Esophagus squamous epithelium (tissue), 5 donors: ENCODE measurements around the gene LCK. TPM values are rescaled to one million over a fixed set of nuclear protein-coding genes. Genes with fewer than 3 reads are reported as not detected.
A peak's percentile ranks its signal among the peaks of the same experiment; 100 is the strongest.

Experiments
- DNase-seq: peaks from one replicate; lab custom pipeline; 2025; lab: John Stamatoyannopoulos, UW
- H3K27ac ChIP-seq, 4 donors: fragments of 200-600 bp; sonication (generic); one replicate each; pipeline ENCODE4 v1.5.1; 2016 to 2019; ENCODE audit warnings: mild to moderate bottlenecking in 1 of 4
- H3K27me3 ChIP-seq, 4 donors: fragments of 200-600 bp; sonication (generic); 1 replicate in 3 of 4; 2 replicates in 1 of 4; pipeline versions ENCODE4 v1.5.1 to v1.6.0; 2017 to 2021; ENCODE audit warnings: antibody characterized with exemption in 1 of 4
- H3K36me3 ChIP-seq, 3 donors: fragments of 200-600 bp; sonication (generic); one replicate each; pipeline ENCODE4 v1.5.1; 2016 to 2019
- H3K4me1 ChIP-seq, 3 donors: fragments of 200-600 bp; sonication (generic); one replicate each; pipeline ENCODE4 v1.5.1; 2017 to 2019
- H3K4me3 ChIP-seq, 4 donors: fragments of 200-600 bp; sonication (generic); 1 replicate in 3 of 4; 2 replicates in 1 of 4; pipeline ENCODE4 v1.5.1; 2016 to 2019; ENCODE audit warnings: mild to moderate bottlenecking in 2 of 4, moderate library complexity in 1 of 4
- H3K9me3 ChIP-seq, 3 donors: fragments of 200-600 bp; sonication (generic); one replicate each; pipeline ENCODE4 v1.5.1; 2016 to 2019
- CTCF ChIP-seq, 6 experiments: fragments of 450-650 bp in 4 of 6; fragments of 200-600 bp in 2 of 6; sonication (generic) in 2 of 6; IDR thresholded peaks; one replicate each; pipeline ENCODE4 v1.5.1; 2016 to 2019; ENCODE audit warnings: antibody characterized with exemption in 6 of 6, mild to moderate bottlenecking in 4 of 6, moderate library complexity in 4 of 6
- POLR2A ChIP-seq, 4 donors: fragments of 450-650 bp; IDR thresholded peaks; one replicate each; pipeline ENCODE4 v1.6.1; 2017; ENCODE audit warnings: antibody characterized with exemption in 4 of 4, mild to moderate bottlenecking in 4 of 4, moderate library complexity in 3 of 4
- WGBS, 2 donors: methylation state at CpG; one replicate each; pipeline ENCODE4 v1.1.5; 2018; 5-methylcytosine and 5-hydroxymethylcytosine counted together
- intact Hi-C: fragments of 100-400 bp; cut with DNase I; formaldehyde crosslinking; loops from one replicate; pipeline ENCODE4 v1.15.0; 2022
- total RNA-seq, 4 donors: library from RNA; depleted of rRNA; stranded (reverse); fragments of >200 nt; gene quantifications; one replicate each; pipeline ENCODE4 v1.1.0, GENCODE V29; 2016
- donor health status: DM: yes; HTN: yes; CAD: no.

Gene LCK
- total RNA-seq, 4 donors from 2014 or later, result 1.2 to 9.0 (median 4.5) TPM

DNA sequence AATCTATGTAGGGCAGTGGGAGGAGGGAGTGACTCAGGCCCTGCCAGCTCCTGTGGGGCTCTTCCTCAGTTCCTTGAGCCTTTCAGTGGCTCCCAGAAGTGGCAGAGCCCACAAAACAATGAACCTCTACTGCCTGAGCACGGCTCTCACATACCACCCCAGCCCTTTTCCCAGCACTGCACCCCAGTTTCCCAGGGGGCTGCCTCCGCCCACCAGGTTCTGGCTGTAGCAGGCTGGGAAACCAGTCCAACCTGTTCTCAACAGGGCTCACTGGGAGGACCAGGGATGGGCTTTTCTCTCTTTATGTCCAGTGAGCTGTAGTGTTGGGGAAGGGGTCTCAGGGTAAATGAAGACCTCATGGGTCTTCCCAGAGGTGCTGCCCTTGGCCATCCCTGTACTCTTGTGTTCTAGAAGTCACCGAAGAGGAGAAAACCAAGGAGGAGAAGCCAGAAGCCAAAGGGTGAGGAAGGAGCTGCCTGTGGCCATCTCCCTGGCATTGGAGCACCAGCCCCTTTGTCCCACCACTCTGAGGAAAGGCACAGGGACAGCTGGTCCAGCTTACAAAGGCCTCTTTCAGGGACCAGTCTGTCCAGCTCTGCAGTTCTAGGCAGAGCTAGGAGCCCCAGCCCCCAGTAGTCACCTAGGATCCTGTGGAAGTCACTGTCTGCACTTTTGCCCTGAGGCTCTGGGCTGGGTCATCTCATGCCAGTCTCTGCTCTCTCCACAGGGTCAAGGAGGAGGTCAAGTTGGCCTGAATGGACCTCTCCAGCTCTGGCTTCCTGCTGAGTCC is 81.4 kb downstream of the LCK start:
- Histone ChIP-seq H3K36me3 (peaks cover 5 to 70% (median 24%) of the 10 kb centered on the region in 3 donors), H3K9me3 (no peaks in the 10 kb centered on the region), H3K27ac (peak overlapping the region in 2 of 4 donors; percentile 8 to 29), H3K4me3 (no peak overlapping the region), H3K4me1 (peaks cover 31 to 58% (median 35%) of the 10 kb centered on the region in 3 donors), H3K27me3 (peaks cover 0 to 14% (median 0%) of the 10 kb centered on the region in 4 donors)
- intact Hi-C loops, result no loop called here
- DNase-seq, result no peak
- TF ChIP-seq POLR2A (IDR thresholded peaks at IDR 0.05) (no peak), CTCF (IDR thresholded peaks at IDR 0.05) (no peak)
- 48% methylated on average over 3 of the region's 3 CpGs; no CpG with 5 or more reads in 1 of the 2 donors for WGBS, 2 donors

- H3K4me1 ChIP-seq, result peaks cover 35 to 67% (median 37%) of the 10 kb centered on the region in 3 donors
- H3K4me3 ChIP-seq, result no peak overlapping the region
- WGBS, 2 donors, result 70 to 71% methylated on average over 3 of the region's 3 CpGs
- H3K36me3 ChIP-seq, result peaks cover 5 to 61% (median 15%) of the 10 kb centered on the region in 3 donors
- no peak overlapping the region for H3K27ac ChIP-seq
- DNase-seq, result no peak
- H3K9me3 ChIP-seq, result no peaks in the 10 kb centered on the region
- TF ChIP-seq CTCF (IDR thresholded peaks at IDR 0.05), result no peak
- TF ChIP-seq POLR2A (IDR thresholded peaks at IDR 0.05), result no peak
- H3K27me3 ChIP-seq, result peaks cover 0 to 14% (median 0%) of the 10 kb centered on the region in 4 donors
- intact Hi-C loops, result no loop called here
Measured at GRCh38 chr1:32333251-32333963, 82.3 kb downstream of the LCK start.

GRCh38 chr1:32334274-32334861 is 83.3 kb downstream of the LCK start:
- Histone ChIP-seq H3K9me3 (no peaks in the 10 kb centered on the region), H3K4me1 (peaks cover 35 to 69% (median 37%) of the 10 kb centered on the region in 3 donors), H3K4me3 (peak overlapping the region in 3 of 4 donors; percentile 55 to 86 (median 75)), H3K27ac (peak overlapping the region in 1 of 4 donors; percentile 6), H3K36me3 (peaks cover 5 to 51% (median 14%) of the 10 kb centered on the region in 3 donors), H3K27me3 (peaks cover 0 to 14% (median 0%) of the 10 kb centered on the region in 4 donors)
- intact Hi-C loops, result no loop called here
- DNase-seq, result no peak
- TF ChIP-seq CTCF (IDR thresholded peaks at IDR 0.05), result no peak
- no peak for TF ChIP-seq POLR2A (IDR thresholded peaks at IDR 0.05)
- 48 to 59% methylated on average over 6 to 9 of the region's 9 CpGs for WGBS, 2 donors

GRCh38 chr1:32334864-32335534 is 83.9 kb downstream of the LCK start:
- peaks cover 35 to 69% (median 37%) of the 10 kb centered on the region in 3 donors for H3K4me1 ChIP-seq
- no peak for TF ChIP-seq POLR2A (IDR thresholded peaks at IDR 0.05)
- peak; percentile 51 to 71 (median 63) for TF ChIP-seq CTCF (IDR thresholded peaks at IDR 0.05)
- H3K4me3 ChIP-seq, result peak overlapping the region; percentile 49 to 86 (median 65)
- 38 to 45% methylated on average over 2 to 3 of the region's 46 CpGs for WGBS, 2 donors
- H3K9me3 ChIP-seq, result no peaks in the 10 kb centered on the region
- H3K27me3 ChIP-seq, result peaks cover 0 to 14% (median 0%) of the 10 kb centered on the region in 4 donors
- intact Hi-C loops, result no loop called here
- peak overlapping the region; percentile 25 to 78 (median 60) for H3K27ac ChIP-seq
- peaks cover 5 to 45% (median 11%) of the 10 kb centered on the region in 3 donors for H3K36me3 ChIP-seq
- DNase-seq, result no peak
